Fibroblast of skin of back (primary cell): Measurements from ENCODE around the gene MMP17.

ENCODE experiments used
- DNase-seq: peaks from one replicate; pipeline ENCODE4 v3.0.0-alpha.2; 2013

MMP17 gene

DNA sequence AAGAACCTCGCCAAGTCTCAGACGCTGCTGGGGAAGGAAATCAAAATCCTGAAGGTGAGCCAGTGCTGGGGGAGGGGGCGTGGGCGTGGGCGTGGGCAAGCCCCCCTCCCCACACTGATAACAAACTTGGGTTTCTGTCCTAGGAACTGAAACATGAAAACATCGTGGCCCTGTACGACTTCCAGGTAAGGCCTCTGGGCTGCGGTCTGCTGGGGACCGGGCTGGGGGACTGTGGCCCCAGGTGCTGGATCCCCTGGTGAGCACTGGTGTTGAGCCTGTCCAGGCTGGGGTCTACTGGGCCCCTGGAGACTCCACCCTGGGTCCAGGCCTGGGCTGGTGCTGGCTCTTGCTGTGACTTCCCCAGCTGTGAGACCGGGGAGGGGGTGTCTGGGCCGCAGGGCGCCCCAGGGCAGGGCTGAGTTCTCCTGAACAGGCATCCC is 67.5 kb downstream of the MMP17 start:
- DNase-seq = no peak

DNA sequence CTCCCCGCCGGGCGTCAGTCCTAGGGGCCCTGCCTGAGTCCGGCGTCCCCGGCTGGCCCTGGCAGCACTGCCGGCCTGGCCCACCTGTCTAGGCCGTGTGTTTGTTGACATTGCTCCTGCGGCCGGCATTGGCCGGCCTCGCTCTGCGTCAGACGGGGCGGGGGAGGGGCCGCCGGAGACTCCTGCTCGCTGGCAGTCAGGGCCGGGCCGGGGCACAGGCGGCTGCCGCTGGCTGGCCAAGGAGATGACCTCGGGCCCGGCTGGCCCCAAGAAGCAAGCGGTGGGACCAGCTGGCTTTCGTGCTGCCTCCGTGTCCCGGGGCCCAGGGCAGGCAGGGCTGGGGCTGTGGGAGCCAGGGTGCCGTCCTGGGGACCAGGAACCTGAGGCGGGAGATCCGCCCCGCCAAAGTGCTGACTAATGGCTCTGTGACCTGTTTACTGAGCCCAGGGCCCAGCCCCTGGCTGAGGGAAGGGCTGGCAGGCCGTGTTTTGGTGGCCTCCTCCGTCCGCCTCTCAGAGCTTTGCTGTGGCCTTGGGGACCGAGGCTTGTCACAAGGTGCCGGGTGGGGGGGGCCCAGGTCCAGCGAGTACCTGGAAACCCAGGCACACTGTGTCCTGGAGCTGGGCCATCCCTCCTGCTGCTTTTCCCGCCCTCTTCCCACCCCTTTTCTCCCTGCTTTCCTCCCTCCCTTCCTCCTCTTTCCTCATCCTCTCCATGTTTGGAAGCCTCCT is 68.1 kb downstream of the MMP17 start:
- peak; percentile 86 for DNase-seq

DNA sequence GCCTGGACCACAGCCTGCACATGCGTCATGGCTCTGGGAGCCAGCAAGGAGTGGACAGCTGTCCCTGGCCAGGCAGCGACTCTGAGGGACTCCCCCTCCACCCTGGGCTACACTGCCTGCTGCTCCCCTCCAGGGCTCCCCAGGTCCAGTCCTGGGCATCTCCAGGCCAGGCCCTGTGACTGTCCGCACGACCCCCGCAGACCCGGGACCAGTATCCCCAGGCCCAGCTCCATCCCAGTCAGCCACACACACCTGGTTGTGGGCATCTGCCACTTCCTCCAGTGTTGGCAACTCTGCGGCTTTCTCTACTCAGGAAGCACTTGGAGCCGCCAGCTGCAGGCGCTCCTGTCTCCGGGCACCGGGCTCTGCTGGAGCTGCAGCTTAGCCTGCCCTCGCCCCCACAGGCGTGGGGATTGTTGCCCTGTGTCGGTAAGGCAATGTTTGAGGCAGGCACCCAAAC is 68.6 kb downstream of the MMP17 start:
- DNase-seq = no peak

DNA sequence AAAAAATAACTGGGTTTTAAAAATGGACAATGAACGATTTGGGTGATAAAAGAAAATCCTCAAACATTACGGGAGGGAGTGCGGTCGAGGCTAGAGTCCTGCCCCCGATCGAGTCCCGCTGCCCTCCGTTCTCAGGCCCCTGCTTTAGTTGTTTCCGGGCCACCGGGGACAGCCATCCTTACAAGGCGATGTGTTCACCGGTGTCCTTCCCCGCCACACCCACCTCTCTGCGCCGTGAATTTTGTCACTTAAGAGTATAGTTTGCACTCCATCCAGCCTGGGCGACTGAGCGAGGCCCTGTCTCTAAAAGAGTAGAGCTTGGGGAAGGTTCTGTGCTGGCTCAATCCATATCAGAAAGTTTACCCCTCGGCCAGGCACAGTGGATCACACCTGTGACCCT is 69.1 kb downstream of the MMP17 start:
- no peak for DNase-seq

DNA sequence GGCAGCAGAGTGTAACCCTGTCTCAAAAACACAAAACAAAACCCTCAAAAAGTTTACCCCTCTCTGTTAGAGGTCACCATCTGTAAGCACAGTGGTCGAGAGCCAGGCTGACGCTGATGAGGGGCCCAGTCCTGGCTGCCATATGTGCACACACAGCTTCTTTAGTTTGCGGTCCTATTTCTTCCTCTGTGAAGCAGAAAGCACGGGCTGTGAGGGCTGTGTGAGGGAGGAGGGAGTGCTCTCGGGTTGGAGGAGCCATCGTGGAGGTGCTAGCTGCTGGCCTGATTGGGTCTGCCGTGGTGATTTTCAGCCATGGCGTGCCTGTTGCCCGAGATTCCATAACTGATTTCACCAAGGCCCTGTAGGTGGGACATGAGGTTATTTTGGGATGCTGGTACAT is 69.7 kb downstream of the MMP17 start:
- no peak for DNase-seq

DNA sequence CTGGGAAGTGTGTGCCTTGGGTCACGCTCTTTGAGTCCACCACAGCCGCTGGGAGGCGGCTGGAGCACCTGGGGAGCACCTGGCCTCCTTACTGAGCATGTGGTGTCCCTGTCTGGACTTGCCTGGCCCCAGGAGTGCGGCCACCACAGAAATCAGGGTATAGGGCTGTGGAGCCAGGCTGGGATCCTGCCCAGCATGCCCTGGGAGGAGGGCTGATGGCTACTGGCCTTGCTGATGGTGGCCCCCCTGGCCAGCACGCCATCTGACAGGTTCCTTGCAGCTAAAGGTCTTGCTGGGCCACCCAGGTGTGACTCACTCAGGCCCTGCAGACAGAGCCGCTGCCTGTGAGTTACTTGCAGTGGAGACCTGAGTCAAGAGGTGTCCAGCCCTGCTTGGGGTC is 72.2 kb downstream of the MMP17 start:
- no peak for DNase-seq
